ENCODE measurements around the gene CORO1C.
A peak's percentile ranks its signal among the peaks of the same experiment; 100 is the strongest.
"Not testable (repeated sequence)": the region's sequence is repeated elsewhere in the genome, so short reads cannot be mapped to it uniquely, and the experiment has no call there.

CORO1C gene

DNA sequence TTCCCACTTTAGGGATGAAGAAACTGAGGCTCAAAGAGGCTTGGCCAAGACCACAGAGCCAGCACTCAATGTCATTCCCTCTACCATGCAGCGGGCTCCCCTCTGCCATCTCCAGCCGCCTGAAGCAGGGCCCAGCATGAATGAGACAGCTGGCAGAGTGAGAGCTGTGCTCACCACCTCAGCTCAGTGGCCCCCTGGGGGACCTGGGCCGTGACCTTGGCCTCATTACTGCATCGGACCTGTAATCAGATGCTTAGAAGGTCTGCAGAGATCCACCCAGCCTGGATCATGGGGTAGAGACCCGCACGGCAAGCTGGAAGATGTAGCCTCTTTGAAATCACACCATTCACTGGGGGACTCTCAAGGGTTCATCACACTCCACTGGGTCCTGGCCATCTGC lies 22.7 kb upstream of the CORO1C start:
- DNase-seq (ENCODE audit: low read depth in 3 of 3), result no peak

DNA sequence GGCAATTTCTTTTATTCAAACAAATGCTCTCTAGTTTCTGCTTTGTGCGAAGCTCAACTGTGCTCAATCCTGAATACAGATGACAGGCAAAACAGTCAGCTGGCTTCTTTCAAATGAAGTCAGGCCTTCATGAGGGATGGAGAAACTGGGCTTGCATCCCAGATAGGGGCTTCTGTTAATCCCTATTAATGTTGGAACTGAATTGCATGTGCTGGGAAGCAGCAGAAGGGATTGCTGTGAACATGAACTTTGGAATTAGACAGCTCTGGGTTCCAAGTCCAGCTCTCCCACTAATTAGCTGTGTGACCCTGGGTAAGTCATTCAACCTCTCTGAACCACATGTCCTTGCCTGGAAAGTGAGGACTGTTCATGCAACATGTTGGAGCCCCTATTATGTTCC lies 21.1 kb upstream of the CORO1C start:
- no peak for DNase-seq (ENCODE audit: low read depth in 3 of 3)

DNA sequence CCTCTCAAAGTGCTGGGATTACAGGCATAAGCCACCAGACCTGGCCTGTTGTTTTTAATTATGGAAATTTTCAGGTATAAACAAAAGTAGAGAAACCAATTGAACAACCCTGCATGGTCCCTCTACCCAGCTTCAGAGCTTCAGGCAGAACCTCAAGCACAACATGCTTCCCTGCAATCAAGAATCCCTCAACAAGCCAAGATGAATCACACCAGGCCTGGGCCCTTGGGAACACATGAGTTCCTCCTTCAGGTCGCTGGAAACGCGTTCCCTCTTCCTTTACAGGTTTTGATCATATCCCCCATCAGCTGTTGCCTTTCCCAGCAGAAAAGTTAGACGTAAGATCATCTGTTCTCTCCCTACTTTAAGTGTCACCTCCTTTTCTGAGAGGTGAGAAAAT lies 20.5 kb upstream of the CORO1C start:
- no peak for DNase-seq (ENCODE audit: low read depth in 3 of 3)

DNA sequence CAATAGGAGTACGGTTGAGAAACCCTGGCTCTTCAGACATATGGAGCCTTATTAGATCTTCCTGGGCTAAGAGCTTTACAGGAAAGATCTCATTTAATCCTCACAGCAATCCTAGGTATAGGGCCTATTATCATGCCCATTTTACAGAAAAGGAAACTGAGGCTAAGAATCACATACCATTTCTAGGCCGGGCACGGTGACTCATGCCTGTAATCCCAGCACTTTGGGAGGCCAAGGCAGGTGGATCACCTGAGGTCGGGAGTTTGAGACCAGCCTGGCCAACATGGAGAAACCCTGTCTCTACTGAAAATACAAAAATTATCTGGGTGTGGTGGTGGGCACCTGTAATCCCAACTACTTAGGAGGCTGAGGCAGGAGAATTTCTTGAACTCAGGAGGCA lies 19.7 kb upstream of the CORO1C start:
- DNase-seq (ENCODE audit: low read depth in 3 of 3), result not testable (repeated sequence)

DNA sequence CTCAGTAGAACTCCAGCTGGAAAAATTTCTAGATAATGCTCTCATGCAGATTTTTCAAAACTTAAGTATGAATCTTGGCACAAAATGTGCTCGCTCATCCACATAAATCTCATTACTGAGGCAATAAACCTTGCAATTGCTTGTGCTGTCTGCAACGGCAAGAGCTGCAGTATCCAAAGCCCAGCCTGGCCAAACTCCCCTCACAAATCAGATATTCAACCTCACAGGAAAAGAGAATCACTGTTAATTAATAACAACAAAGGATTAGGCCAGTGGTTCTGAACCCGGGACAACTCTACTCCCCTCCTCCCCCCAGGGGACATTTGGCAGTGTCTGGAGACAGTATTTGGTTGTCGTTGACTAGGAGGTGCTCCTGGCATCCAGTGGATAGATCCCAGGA lies 19.2 kb upstream of the CORO1C start:
- no peak for DNase-seq (ENCODE audit: low read depth in 3 of 3)

DNA sequence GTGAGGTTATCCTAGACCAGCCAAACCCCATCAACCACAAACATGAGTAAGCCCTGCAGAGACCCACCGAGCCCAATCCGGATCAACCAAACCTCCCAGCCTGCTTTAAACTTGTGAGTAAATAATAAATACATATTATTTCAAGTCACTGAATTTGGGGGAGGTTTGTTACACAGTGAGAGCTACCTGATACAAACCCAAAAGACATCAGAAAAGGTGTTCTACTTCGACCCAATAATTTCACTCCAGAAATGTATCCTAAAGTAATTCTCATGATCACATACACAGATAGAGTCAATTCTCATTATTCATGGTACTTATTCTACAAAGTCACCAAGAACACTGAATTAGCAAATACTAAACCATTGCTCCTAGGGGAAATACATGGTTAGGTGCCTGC lies 16.2 kb upstream of the CORO1C start:
- DNase-seq (ENCODE audit: low read depth in 3 of 3), result no peak

DNA sequence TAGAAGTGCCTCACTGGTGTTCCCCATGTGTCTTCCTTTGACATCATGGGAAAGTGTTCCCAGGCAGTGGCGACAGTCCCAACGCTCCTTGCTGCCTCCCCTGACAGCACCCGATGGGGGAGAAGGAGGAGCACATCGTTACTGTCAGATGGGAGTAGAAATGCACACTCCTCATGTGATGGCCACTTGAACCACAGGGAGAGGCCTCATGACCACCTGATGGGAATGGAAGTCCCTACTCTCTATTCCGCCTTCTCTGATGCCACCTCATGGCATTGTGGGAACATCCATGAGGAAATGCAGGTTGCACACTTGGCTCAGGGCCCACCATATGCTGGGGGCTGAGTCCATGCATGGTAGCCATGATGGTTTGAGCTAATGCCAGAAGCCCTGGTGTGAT lies 14.3 kb upstream of the CORO1C start:
- DNase-seq (ENCODE audit: low read depth in 3 of 3), result no peak

DNA sequence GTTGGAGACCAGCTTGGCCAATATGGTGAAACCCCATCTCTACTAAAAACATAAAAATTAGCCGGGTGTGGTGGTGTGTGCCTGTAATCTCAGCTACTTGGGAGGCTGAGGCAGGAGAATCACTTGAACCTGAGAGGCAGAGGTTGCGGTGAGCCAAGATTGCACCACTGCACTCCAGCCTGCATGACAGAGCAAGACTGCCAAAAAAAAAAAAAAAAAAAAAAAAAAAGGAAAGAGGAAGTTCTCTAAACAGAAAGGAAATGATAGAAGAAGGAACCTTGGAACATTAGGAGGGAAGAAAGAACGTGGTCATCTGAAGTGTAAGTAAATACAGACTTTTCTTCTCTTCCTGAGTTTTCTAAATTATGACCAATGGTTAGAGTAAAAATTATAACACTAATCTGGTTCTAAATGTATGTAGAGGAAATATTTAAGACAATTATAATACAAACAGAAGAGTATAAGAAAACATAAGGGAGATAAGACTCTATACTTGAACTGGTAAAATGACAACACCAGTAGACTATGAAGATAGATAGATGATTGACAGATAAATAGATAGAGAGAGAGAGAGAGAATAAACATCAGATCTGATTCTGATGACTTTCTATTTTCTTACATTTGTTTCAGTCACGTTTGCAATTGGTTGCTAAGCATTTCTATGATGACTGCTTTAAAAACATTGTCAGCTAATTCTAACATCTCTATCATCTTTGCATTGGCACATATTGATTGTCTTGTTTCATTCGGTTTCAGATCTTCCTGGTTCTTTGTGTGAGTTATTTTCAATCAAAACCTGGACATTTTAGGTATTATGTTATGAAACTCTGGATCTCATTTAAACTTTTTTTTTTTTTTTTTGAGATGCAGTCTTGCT lies 12.9 kb upstream of the CORO1C start:
- DNase-seq (ENCODE audit: low read depth in 3 of 3), result no peak

DNA sequence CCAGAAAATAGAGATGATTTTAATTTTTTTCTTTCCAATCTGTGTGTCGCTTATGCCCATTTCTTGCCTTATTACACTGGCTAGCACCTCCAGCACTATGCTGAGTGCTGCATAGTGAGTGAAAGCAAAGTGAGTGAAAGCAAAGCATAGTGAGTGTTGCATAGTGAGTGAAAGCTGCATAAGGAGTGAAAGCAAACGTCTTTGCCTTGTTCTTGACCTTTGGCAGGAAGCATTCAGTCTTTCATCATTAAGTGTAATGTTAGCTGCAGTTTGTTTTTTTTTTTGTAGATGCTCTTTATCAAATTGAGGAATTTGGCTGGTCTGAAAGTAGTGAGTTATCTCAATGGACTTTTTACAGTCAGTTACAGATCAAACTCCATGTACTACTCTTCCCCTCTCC lies 6.9 kb upstream of the CORO1C start:
- DNase-seq (ENCODE audit: low read depth in 3 of 3), result no peak

DNA sequence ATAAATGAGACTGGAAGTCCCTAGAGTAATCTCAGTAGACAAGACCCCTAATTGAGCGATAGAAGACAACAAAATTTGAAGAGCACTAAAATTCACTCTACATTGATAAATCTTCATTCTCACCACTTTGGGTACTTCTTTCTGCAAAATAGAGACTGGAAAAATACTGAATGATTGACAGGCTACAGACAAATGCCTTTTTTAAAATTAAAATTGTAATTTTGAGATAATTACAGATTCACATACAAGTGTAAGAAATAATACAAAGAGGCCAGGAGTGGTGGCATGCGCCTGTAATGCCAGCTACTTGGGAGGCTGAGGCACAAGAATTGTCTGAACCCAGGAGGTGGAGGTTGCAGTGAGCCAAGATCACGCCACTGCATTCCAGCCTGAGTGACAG lies 4.5 kb upstream of the CORO1C start:
- DNase-seq (ENCODE audit: low read depth in 3 of 3), result no peak

DNA sequence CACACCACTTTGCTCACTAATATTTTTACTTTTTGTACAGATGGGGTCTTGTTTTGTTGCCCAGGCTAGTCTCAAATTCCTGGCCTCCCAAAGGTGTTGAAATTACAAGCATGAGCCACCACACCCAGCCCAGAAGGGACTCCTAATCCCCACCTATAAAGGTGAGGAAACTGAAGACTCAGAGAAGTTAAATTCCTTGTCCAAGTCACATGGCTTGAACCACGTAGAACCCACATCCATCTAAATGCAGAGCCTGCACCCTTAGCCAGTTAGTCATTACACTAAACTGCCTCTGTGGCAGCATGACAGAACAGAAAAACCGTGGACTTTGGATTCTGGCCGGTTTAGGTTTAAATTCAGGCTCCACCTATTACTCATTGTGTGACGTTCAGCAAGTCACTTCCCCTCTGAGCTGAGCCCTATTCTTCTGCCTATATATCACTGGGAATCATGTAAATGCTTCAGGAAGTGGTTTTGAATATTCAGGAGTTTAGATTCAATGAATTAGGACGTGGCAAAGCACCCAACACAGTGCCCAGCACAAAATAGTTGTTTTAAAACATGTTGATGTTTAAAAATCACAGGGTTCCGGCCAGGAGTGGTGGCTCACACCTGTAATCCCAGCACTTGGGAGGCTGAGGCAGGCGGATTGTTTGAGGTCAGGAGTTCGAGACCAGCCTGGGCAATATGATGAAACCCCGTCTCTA lies 3.0 kb upstream of the CORO1C start:
- peak in 2 of 3 donors; percentile 7 to 10 for DNase-seq (ENCODE audit: low read depth in 3 of 3)

DNA sequence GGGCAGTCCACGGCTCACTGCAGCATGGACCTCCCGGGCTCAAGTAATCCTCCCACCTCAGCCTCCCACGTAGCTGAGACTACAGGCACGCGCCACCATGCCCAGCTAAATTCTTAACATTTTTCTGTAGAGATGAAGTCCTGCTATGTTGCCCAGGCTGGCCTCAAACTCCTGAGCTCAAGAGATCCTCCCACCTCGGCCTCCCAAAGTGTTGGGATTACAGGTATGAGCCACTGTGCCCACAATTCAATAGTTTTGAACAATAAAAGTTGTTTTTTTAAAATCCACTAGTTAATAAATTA lies 1.9 kb upstream of the CORO1C start:
- not testable (repeated sequence) for DNase-seq (ENCODE audit: low read depth in 3 of 3)

DNA sequence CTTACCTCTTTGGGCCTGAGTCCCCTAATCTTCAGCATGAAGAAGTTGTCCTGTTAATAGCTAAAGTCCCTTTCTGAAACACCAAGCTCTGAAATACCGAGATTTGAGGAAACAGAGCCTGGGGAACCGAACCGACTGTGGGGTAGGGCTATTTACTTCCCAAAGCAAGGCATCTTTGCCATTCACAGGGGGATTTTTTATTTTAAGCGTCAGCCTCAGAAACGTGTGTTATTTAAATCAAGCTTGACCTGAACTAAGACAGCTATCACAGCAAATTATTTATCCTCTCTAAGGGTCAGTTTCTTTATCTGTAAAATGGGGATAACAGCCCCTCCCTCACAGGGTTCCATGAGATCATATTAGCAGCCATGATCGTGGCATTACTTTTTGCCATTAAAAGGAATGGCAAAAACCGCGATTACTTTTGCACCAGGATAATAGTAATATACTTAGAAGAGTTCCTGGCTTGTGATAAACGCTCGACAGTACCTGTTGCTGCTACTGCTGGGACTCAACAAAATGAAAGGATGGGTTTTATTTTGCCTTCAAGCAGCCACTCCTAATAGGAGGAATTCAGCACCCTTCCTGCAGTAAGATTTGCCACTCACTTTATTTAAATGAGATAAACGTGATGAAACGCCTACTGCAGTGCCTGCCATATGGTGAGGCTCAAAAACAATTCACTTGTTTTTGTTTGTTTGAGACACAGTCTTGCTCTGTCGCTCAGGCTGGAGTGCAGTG lies 1.3 kb upstream of the CORO1C start:
- no peak for DNase-seq (ENCODE audit: low read depth in 3 of 3)

DNA sequence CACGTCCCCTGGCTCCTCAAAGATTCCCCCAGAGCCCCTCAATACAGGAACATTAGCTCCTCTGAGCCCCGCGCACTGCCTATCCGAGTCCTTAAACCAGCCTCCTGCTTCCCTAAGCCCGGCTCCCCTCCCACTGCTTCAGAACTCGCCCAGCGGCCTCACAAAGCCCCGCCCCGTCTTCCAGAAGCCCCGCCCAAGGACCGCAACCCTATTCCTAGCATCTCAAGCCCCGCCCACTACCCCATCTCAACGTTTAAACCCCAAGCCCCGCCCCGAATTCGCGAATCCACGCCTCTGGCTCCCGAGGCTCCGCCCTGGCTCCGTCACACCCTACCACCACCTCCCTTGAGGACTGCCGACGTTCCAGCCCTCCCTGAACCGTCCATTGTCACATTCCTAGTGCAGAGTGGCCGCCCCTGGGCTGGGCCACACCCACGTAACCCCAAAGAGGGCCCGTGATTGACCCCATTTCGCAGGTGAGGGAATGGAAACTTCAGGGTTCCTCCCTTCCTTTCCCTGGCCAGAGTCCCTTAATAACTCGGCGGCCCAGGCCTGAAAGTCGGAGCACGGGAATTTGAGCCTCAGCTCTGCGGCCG lies 646 bp upstream of the CORO1C start:
- peak; percentile 97 to 100 (median 98) for DNase-seq (ENCODE audit: low read depth in 3 of 3)

DNA sequence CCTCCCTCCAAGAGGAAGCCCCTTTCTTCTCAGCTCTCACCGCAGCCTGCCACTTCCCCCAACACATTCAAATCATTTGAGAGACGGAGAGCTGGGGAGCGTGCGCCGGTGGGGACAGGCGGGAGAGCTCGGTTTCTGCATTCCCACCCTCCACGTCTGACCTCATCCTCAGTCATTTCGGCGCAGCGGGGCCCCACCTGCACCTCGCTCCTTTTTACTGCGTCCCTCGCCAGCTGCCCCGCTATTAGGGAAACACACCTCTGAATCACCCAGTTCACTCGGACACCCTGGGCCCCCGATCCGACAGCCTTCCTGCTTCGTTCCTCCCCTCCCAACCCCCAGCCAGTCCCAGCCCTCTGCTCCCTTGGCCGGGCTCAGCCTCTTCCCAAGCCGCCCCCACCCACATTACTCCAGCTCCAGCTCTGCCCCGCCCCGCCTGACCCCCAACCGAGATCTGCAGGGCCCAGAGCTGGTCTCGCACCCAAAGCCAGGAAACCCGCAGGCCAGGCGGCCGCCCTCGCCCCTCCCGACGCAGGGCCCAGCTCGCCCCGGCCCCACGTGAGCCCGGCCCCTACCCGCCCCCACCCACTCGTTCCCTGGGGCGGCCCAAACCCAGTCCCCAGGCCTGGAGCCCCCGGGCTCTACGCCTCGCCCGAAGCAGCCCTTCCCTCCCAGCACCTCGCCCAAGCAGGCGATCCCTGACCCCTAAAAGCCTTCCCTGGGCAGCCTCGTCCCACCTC lies 783 bp downstream of the CORO1C start:
- DNase-seq (ENCODE audit: low read depth in 3 of 3), result peak in 2 of 3 donors; percentile 6 to 33

DNA sequence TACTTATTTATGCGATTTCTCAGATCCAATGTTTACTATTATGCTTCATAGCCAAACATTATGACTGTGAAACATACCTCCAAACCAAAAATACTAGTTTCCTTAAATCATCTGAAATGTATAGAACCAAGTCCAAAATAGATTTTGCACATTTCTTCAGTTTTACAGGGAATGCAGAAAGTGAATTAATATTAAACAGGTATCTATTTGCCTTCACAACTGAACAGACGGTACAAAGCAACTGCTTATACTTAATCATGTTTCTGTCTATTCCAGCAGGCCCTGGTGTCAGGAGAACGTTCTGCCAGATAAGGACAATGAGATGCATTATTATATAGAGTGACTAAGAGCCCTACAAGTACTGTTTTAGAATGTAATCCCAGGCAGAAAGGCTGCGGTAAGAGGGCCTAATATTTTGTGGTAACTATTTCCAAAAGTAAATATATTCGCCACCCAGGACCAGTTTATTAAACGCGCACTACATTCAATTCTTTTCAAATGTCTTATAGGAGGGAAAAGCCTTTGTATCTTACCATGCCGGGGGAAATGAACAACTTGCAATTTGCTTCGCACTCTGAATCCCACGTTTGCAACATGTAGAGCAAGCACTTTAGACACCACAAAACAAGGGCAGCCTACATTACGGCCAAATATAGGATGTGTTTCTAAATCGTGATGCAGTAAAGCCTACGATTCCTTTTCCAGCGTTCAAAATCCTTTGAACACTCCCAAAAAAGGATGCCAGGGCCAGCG lies 1.5 kb downstream of the CORO1C start:
- DNase-seq (ENCODE audit: low read depth in 3 of 3), result no peak

DNA sequence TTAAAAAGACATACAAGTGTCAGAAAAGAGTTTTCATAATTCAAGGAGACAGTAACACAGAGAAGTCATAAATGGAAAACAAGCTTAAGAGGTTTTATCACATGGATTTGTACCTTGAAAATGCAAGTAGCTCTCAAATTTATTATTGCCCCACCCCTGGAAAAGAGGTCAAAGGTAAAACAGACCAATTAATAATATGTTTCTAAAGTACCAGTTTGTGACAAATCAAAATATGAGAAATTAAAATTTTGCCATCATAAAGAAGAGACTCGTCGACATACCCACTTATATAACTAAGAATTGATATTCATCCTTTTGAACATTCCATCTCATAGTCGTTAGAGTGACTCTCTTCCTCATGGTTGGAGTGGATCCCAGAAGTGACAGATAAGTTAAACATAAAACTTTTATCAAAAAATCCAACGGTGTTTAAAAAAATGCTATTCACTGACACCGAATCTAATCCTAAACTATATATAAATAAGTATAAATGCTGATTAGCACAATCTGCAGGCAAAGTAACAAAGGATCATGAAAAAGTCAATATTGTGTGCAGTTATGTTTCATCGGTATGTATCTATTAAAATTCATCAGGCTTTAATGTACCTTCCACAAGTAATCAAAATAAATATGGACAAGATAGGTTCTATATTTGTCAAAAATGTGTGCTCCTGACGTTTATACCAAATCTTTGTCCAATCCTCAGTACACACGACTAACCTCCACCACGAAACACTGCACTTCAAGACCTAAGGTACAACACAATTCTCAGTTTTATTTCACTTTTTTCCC lies 2.3 kb downstream of the CORO1C start:
- DNase-seq (ENCODE audit: low read depth in 3 of 3), result no peak

DNA sequence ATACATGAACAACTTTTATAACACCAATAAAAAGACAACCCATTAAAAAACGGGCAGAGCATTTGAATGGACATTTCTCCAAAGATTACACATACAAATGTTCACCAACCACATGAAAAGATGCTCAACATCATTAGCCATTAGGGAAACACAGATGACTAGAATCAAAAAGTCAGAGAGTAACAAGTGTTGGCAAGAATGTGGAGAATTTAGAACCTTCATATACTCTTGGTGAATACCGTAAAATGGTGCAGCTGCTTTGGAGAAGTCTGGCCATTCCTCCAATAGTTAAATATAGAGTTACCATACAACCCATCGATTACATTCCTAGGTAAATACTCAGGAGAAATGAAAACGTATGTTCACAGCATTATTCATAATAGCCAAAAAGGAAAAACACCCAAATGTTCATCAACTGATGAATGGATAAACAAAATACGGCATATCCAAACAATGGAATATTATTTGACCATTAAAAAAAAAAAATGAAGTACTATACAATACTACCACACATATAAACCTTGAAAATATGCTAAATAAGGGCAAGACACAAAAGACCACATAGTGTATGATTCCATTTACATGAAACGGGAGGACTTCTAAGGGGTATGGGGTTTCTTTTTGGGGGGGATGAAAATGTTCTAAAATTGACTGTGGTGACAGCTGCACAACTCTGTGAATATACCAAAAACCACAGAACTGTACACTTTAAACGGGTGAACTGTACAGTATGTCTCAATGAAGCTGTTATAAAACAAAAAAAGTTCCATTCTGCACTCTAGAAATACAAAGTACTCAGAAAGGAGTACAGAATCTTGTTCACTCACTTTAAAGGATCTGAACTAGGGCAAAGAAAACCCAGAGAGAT lies 3.2 kb downstream of the CORO1C start:
- DNase-seq (ENCODE audit: low read depth in 3 of 3), result no peak

DNA sequence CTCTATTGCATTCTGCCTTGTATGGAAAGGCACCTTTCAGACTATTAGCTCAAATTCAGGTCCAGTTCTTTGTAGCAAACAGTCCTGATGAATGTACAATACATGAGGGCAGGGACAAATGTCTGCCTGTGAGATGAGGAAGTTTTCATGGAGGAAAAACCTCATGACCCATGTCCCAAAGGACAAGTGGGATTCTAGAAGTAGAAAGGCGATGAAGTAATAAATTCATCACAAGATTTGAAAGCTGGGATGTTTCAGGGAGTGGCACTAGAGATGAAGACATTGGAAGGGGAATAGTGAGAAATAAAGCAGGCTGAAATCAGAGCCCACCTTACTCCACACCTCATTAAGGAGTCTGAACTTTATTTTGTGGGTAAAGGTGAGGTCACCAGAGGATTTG lies 4.2 kb downstream of the CORO1C start:
- no peak for DNase-seq (ENCODE audit: low read depth in 3 of 3)
